Endothelial cell of umbilical vein (primary cell): ENCODE measurements around the gene RYR1. TPM values are rescaled to one million over a fixed set of nuclear protein-coding genes. Genes with fewer than 3 reads are reported as not detected.

Source experiments
- BruUV-seq: library from RNA; stranded (reverse); fragments of 400-500 nt; replicated peaks from 2 replicates; lab custom pipeline; 2021; lab: Mats Ljungman, UMichigan
- CTCF ChIA-PET: fragments of 300-600, 350-600 bp; sonication (Branson Sonifier 250); formaldehyde crosslinking; loops from one replicate; lab custom pipeline; 2021; ENCODE audit warnings: antibody characterized with exemption, inconsistent platforms; lab: Charles Lee
- POLR2A ChIA-PET: fragments of 300-600, 350-600 bp; sonication (Branson Sonifier 250); formaldehyde crosslinking; loops from one replicate; lab custom pipeline; 2021; ENCODE audit warnings: antibody characterized with exemption, inconsistent platforms; lab: Charles Lee
- DNase-seq: peaks from one replicate; pipeline ENCODE4 v3.0.0-alpha.2; 2011; ENCODE audit warnings: low read depth, low spot score
- FAIRE-seq: peaks from 2 replicates; lab custom pipeline; 2011; peaks lifted over from hg19 to GRCh38; lab: Jason Lieb, UNC
- H2AFZ ChIP-seq: 2 replicates; pipeline ENCODE4 v1.6.0; 2012; ENCODE audit warnings: low read depth, low read length, control low read depth, inconsistent platforms
- H3K27ac ChIP-seq: 2 replicates; pipeline ENCODE4 v1.5.1; 2011; ENCODE audit warnings: low read depth, mild to moderate bottlenecking, control low read depth, low read length, moderate library complexity; ENCODE audit not compliant: insufficient read depth
- H3K27me3 ChIP-seq, 2 experiments: 2 replicates each; pipeline versions ENCODE4 v1.6.0 to v1.6.1; 2011; ENCODE audit warnings: low read length in 2 of 2, mixed read lengths in 1 of 2; ENCODE audit not compliant: control insufficient read depth in 2 of 2, insufficient read depth in 2 of 2
- H3K36me3 ChIP-seq, 2 experiments: 2 replicates in 1 of 2; 3 replicates in 1 of 2; pipeline ENCODE4 v1.5.1; 2011; ENCODE audit warnings: low read length in 2 of 2, mild to moderate bottlenecking in 1 of 2, moderate library complexity in 1 of 2; ENCODE audit not compliant: control insufficient read depth in 2 of 2, insufficient read depth in 2 of 2; ENCODE audit errors: extremely low read depth in 1 of 2
- H3K4me1 ChIP-seq: 3 replicates; pipeline ENCODE4 v1.5.1; 2011; ENCODE audit warnings: mild to moderate bottlenecking, low read length; ENCODE audit not compliant: control insufficient read depth, insufficient read depth; ENCODE audit errors: extremely low read depth
- H3K4me2 ChIP-seq: 2 replicates; pipeline ENCODE4 v1.6.1; 2011; ENCODE audit warnings: low read length, control low read depth, mixed read lengths; ENCODE audit not compliant: insufficient read depth
- H3K4me3 ChIP-seq, 3 experiments: fragments of 200-600 bp in 1 of 3; sonication (generic), shearing (Covaris generic) in 1 of 3; replicated peaks in 1 of 3; 2 replicates each; pipeline ENCODE4 v1.5.1; 2011 to 2016; ENCODE audit warnings: control low read depth in 3 of 3, low read length in 3 of 3, mild to moderate bottlenecking in 2 of 3, inconsistent platforms in 1 of 3, low read depth in 1 of 3, moderate library complexity in 1 of 3; ENCODE audit not compliant: insufficient read depth in 1 of 3
- H3K79me2 ChIP-seq: 2 replicates; pipeline ENCODE4 v1.6.0; 2012; ENCODE audit warnings: low read length, inconsistent platforms; ENCODE audit not compliant: control insufficient read depth, insufficient read depth
- H3K9ac ChIP-seq: replicated peaks from 2 replicates; pipeline ENCODE3; 2011; ENCODE audit warnings: low read length, control low read depth; ENCODE audit not compliant: insufficient read depth; ENCODE audit errors: extremely low read depth
- H3K9me1 ChIP-seq: replicated peaks from 3 replicates; pipeline ENCODE4 v1.6.0; 2011; ENCODE audit warnings: mild to moderate bottlenecking, low read length; ENCODE audit not compliant: control insufficient read depth, insufficient read depth; ENCODE audit errors: extremely low read depth
- H3K9me3 ChIP-seq: replicated peaks from 2 replicates; pipeline ENCODE4 v1.5.1; 2012; ENCODE audit warnings: low read length, inconsistent platforms; ENCODE audit not compliant: control insufficient read depth, insufficient read depth
- H4K20me1 ChIP-seq: replicated peaks from 2 replicates; pipeline ENCODE3; 2011; ENCODE audit warnings: mild to moderate bottlenecking, low read length; ENCODE audit not compliant: control insufficient read depth, insufficient read depth; ENCODE audit errors: extremely low read depth
- CTCF ChIP-seq, 2 donors: IDR thresholded peaks; 1 replicate in 1 of 2; 2 replicates in 1 of 2; pipeline ENCODE4 v1.5.1; 2011; ENCODE audit warnings: low read length in 2 of 2, mild to moderate bottlenecking in 2 of 2, moderate library complexity in 2 of 2, control low read depth in 1 of 2, inconsistent platforms in 1 of 2, low read depth in 1 of 2; ENCODE audit not compliant: insufficient read depth in 1 of 2; ENCODE audit errors: extremely low read depth in 1 of 2
- EZH2 ChIP-seq: IDR thresholded peaks from 2 replicates; pipeline ENCODE4 v1.6.1; 2012; ENCODE audit warnings: borderline replicate concordance, low read depth, mild to moderate bottlenecking, moderate library complexity, low read length, inconsistent platforms; ENCODE audit not compliant: severe bottlenecking
- FOS ChIP-seq: IDR thresholded peaks from 2 replicates; pipeline ENCODE4 v1.6.1; 2011; ENCODE audit warnings: mild to moderate bottlenecking, low read length, moderate library complexity, borderline replicate concordance; ENCODE audit not compliant: insufficient read depth
- GATA2 ChIP-seq: IDR thresholded peaks from 2 replicates; pipeline ENCODE4 v1.7.0; 2011; ENCODE audit warnings: low read depth, mild to moderate bottlenecking, moderate library complexity, mixed read lengths, low read length; ENCODE audit not compliant: insufficient read length, insufficient read depth
- JUN ChIP-seq: IDR thresholded peaks from 2 replicates; pipeline ENCODE4 v1.6.1; 2011; ENCODE audit warnings: borderline replicate concordance, low read depth; ENCODE audit not compliant: insufficient read length, insufficient read depth
- MAX ChIP-seq: IDR thresholded peaks from 2 replicates; pipeline ENCODE4 v1.6.1; 2011; ENCODE audit not compliant: insufficient read depth, insufficient read length
- MYC ChIP-seq: IDR thresholded peaks from one replicate; pipeline ENCODE4 v1.6.1; 2011; ENCODE audit warnings: mild to moderate bottlenecking, low read depth, low read length
- POLR2A ChIP-seq: IDR thresholded peaks from 2 replicates; pipeline ENCODE4 v1.6.1; 2012; ENCODE audit warnings: low read depth, mild to moderate bottlenecking, control low read depth, low read length
- POLR2AphosphoS5 ChIP-seq: IDR thresholded peaks from 2 replicates; pipeline ENCODE4 v1.6.1; 2012; ENCODE audit warnings: low read depth, mild to moderate bottlenecking, control low read depth, low read length, moderate library complexity; ENCODE audit not compliant: insufficient read depth
- dilution Hi-C: fragments of 300-500 bp; cut with MboI; formaldehyde crosslinking; loops from one replicate; pipeline ENCODE4 v1.15.0; 2019; ENCODE audit warnings: low sequenced_read_pairs; ENCODE audit not compliant: extremely low pct_ligation_motif_present
- intact Hi-C: fragments of 100-400 bp; cut with micrococcal nuclease; formaldehyde crosslinking; loops from one replicate; pipeline ENCODE4 v1.10.0; 2022
- polyA plus RNA-seq, 4 experiments: library from polyadenylated mRNA; depleted of rRNA in 3 of 4; stranded (reverse) in 3 of 4; unstranded in 1 of 4; fragments of >200 nt; gene quantifications; 2 replicates each; pipeline versions ENCODE4 v1.2.1 to v1.2.3, GENCODE V29; 2011 to 2012; ENCODE audit warnings: missing spikeins in 1 of 4
- total RNA-seq: library from RNA; stranded (reverse); gene quantifications from 2 replicates; pipeline ENCODE4 v1.2.3, GENCODE V29; 2021

The RYR1 gene
- total and polyA plus RNA-seq, 2 donors (not counting 3 experiments of a cell fraction or from before 2014, with no cell fraction given): under 0.01 to 0.02 TPM

GRCh38 chr19:38466050-38466449 lies 32.6 kb downstream of the RYR1 start:
- Histone ChIP-seq H4K20me1 (no peaks in the 10 kb centered on the region), H3K27ac (no peak overlapping the region), H3K4me2 (no peak overlapping the region), H3K27me3 (no peaks in the 10 kb centered on the region), H3K9ac (no peak overlapping the region), H3K79me2 (no peaks in the 10 kb centered on the region), H3K4me1 (no peaks in the 10 kb centered on the region), H3K9me1 (no peaks in the 10 kb centered on the region), H2AFZ (no peak overlapping the region), H3K9me3 (no peaks in the 10 kb centered on the region), H3K36me3 (no peaks in the 10 kb centered on the region), H3K4me3 (no peak overlapping the region)
- BruUV-seq: no TSS peak
- no peak for TF ChIP-seq FOS
- TF ChIP-seq MYC: no peak
- TF ChIP-seq POLR2A: no peak
- no peak for TF ChIP-seq JUN
- TF ChIP-seq EZH2: no peak
- no peak for TF ChIP-seq GATA2
- no peak for TF ChIP-seq CTCF (IDR thresholded peaks at IDR 0.05; ENCODE audit: extremely low read depth in 1 of 2, insufficient read depth in 1 of 2, low read depth in 1 of 2, low read length in 2 of 2)
- TF ChIP-seq MAX: no peak
- no peak for TF ChIP-seq POLR2AphosphoS5
- dilution Hi-C loops (no loop called here), intact Hi-C loops (no loop called here)
- POLR2A ChIA-PET: interaction anchor here (0.6 kb wide), 1 partner anchor 698 kb away, joined by 12 read pairs; no protein-coding TSS in a partner anchor
- CTCF ChIA-PET: interaction anchor here (0.6 kb wide), 1 partner anchor 13 kb away, joined by 3 read pairs; no protein-coding TSS in a partner anchor
- no peak for DNase-seq
- no peak for FAIRE-seq
